ENCODE measurements around the gene SH2B3. TPM values are rescaled to one million over a fixed set of nuclear protein-coding genes. Genes with fewer than 3 reads are reported as not detected.

The SH2B3 gene
- total and polyA plus RNA-seq, 2 donors (not counting 1 experiment from before 2014, with no cell fraction given) = 21.9 to 69.4 TPM

GRCh38 chr12:111362687-111363475 is 42.8 kb upstream of the SH2B3 start:
- Histone ChIP-seq H3K79me2 (ENCODE audit: control insufficient read depth, insufficient read depth, low read length) (no peaks in the 10 kb centered on the region), H3K4me2 (replicated peaks; ENCODE audit: low read depth, low read length, poor library complexity, severe bottlenecking) (peak overlapping the region; percentile 74), H3K4me3 (ENCODE audit: control extremely low read depth in 1 of 5, extremely low read depth in 1 of 5, insufficient read depth in 1 of 5, low read depth in 2 of 5, low read length in 4 of 5) (no peak overlapping the region), H3K9ac (ENCODE audit: low read length) (no peak overlapping the region), H2AFZ (ENCODE audit: insufficient read depth, low read depth, low read length, poor library complexity, severe bottlenecking) (no peak overlapping the region), H3K4me1 (ENCODE audit: control insufficient read depth in 2 of 2, insufficient read depth in 2 of 2, low read length in 2 of 2) (peaks cover 40 to 42% of the 10 kb centered on the region in 2 donors), H3K27me3 (replicated peaks in 1 of 4; ENCODE audit: control extremely low read depth in 1 of 4, control insufficient read depth in 3 of 4, insufficient read depth in 4 of 4, low read length in 3 of 4) (no peaks in the 10 kb centered on the region), H3K9me3 (ENCODE audit: control extremely low read depth in 1 of 3, control insufficient read depth in 2 of 3, insufficient read depth in 1 of 3, low read length in 2 of 3) (no peaks in the 10 kb centered on the region), H3K27ac (ENCODE audit: low read length in 2 of 2) (no peak overlapping the region), H3K36me3 (replicated peaks in 1 of 2; ENCODE audit: control extremely low read depth in 1 of 2, control insufficient read depth in 1 of 2, extremely low read depth in 1 of 2, insufficient read depth in 2 of 2, low read length in 1 of 2) (peaks cover 0 to 6% of the 10 kb centered on the region in 2 experiments), H4K20me1 (ENCODE audit: control insufficient read depth, insufficient read depth, low read length, poor library complexity, severe bottlenecking) (no peaks in the 10 kb centered on the region)
- Mint-ChIP-seq H3K4me1 (peaks cover 65% of the 10 kb centered on the region), H3K27me3 (no peaks in the 10 kb centered on the region), H3K9me3 (ENCODE audit: insufficient read depth) (no peaks in the 10 kb centered on the region), H3K4me3 (peak overlapping the region; percentile 84), H3K27ac (no peak overlapping the region)
- 97% methylated on average over 56 of the region's 59 CpGs for WGBS (ENCODE audit: insufficient coverage)
- intact Hi-C loops (cut with micrococcal nuclease) = no loop called here
- ATAC-seq (ENCODE audit: low read depth) (no peak), DNase-seq (no peak)
- TF ChIP-seq EZH2 (IDR thresholded peaks at IDR 0.05; ENCODE audit: borderline replicate concordance, insufficient read depth, low read depth, low read length, poor library complexity, severe bottlenecking) (no peak), CTCF (IDR thresholded peaks at IDR 0.05) (no peak)
- CTCF ChIA-PET = interaction anchor here (0.5 to 0.6 kb wide), 3 partner anchors 12 to 89 kb away, joined by 3 to 4 read pairs (median 4); no protein-coding TSS in a partner anchor
- POLR2A ChIA-PET = no interaction called here

GRCh38 chr12:111363578-111363977 is 42.1 kb upstream of the SH2B3 start:
- H3K9me3 ChIP-seq (ENCODE audit: control extremely low read depth in 1 of 3, control insufficient read depth in 2 of 3, insufficient read depth in 1 of 3, low read length in 2 of 3) = no peaks in the 10 kb centered on the region
- Mint-ChIP-seq H3K27me3 (no peaks in the 10 kb centered on the region), H3K4me3 (no peak overlapping the region), H3K4me1 (peaks cover 64% of the 10 kb centered on the region), H3K9me3 (ENCODE audit: insufficient read depth) (no peaks in the 10 kb centered on the region), H3K27ac (no peak overlapping the region)
- intact Hi-C loops (cut with micrococcal nuclease) = no loop called here
- H3K9ac ChIP-seq (ENCODE audit: low read length) = no peak overlapping the region
- H4K20me1 ChIP-seq (ENCODE audit: control insufficient read depth, insufficient read depth, low read length, poor library complexity, severe bottlenecking) = no peaks in the 10 kb centered on the region
- H3K4me3 ChIP-seq (ENCODE audit: control extremely low read depth in 1 of 5, extremely low read depth in 1 of 5, insufficient read depth in 1 of 5, low read depth in 2 of 5, low read length in 4 of 5) = no peak overlapping the region
- ATAC-seq (ENCODE audit: low read depth) (no peak), DNase-seq (no peak)
- H3K36me3 ChIP-seq (replicated peaks in 1 of 2; ENCODE audit: control extremely low read depth in 1 of 2, control insufficient read depth in 1 of 2, extremely low read depth in 1 of 2, insufficient read depth in 2 of 2, low read length in 1 of 2) = peaks cover 0 to 6% of the 10 kb centered on the region in 2 experiments
- WGBS (ENCODE audit: insufficient coverage) = 96% methylated on average over 3 of the region's 3 CpGs
- POLR2A ChIA-PET = no interaction called here
- TF ChIP-seq EZH2 (IDR thresholded peaks at IDR 0.05; ENCODE audit: borderline replicate concordance, insufficient read depth, low read depth, low read length, poor library complexity, severe bottlenecking) = no peak
- TF ChIP-seq CTCF (IDR thresholded peaks at IDR 0.05) = no peak
- peaks cover 44 to 49% of the 10 kb centered on the region in 2 donors for H3K4me1 ChIP-seq (ENCODE audit: control insufficient read depth in 2 of 2, insufficient read depth in 2 of 2, low read length in 2 of 2)
- H3K27ac ChIP-seq (ENCODE audit: low read length in 2 of 2) = no peak overlapping the region
- H3K4me2 ChIP-seq (replicated peaks; ENCODE audit: low read depth, low read length, poor library complexity, severe bottlenecking) = no peak overlapping the region
- no peaks in the 10 kb centered on the region for H3K27me3 ChIP-seq (replicated peaks in 1 of 4; ENCODE audit: control extremely low read depth in 1 of 4, control insufficient read depth in 3 of 4, insufficient read depth in 4 of 4, low read length in 3 of 4)
- CTCF ChIA-PET = interaction anchor here (0.6 kb wide), 1 partner anchor 13 kb away, joined by 4 read pairs; no protein-coding TSS in a partner anchor
- peaks cover 4% of the 10 kb centered on the region for H3K79me2 ChIP-seq (ENCODE audit: control insufficient read depth, insufficient read depth, low read length)
- no peak overlapping the region for H2AFZ ChIP-seq (ENCODE audit: insufficient read depth, low read depth, low read length, poor library complexity, severe bottlenecking)
